ENCODE results near the gene PFKFB3.
"Not testable (repeated sequence)": the region's sequence is repeated elsewhere in the genome, so short reads cannot be mapped to it uniquely, and the experiment has no call there.

Gene PFKFB3

GRCh38 chr10:6233725-6234277 is 31.1 kb downstream of the PFKFB3 start:
- peak overlapping the region; percentile 17 for H3K27ac ChIP-seq
- ChIA-PET CTCF (no interaction called here), POLR2A (ENCODE audit: low non-redundant PET) (interaction anchor here (0.7 kb wide), 1 partner anchor 115 kb away, joined by 3 read pairs; no protein-coding TSS in a partner anchor)
- TF ChIP-seq CTCF (conservative IDR thresholded peaks at IDR 0.05; ENCODE audit: low read depth), result no peak
- DNase-seq (ENCODE audit: low spot score), result no peak

DNA sequence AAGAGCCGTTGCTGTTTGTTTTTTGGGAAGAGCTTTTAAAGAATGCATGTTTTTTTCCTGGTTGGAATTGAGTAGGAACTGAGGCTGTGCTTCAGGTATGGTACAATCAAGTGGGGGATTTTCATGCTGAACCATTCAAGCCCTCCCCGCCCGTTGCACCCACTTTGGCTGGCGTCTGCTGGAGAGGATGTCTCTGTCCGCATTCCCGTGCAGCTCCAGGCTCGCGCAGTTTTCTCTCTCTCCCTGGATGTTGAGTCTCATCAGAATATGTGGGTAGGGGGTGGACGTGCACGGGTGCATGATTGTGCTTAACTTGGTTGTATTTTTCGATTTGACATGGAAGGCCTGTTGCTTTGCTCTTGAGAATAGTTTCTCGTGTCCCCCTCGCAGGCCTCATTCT is 31.6 kb downstream of the PFKFB3 start:
- CTCF ChIA-PET, result interaction anchor here (0.6 kb wide), 1 partner anchor 481 kb away, joined by 3 read pairs; no protein-coding TSS in a partner anchor
- TF ChIP-seq CTCF (conservative IDR thresholded peaks at IDR 0.05; ENCODE audit: low read depth), result no peak
- DNase-seq (ENCODE audit: low spot score), result no peak
- no peak overlapping the region for H3K27ac ChIP-seq
- POLR2A ChIA-PET (ENCODE audit: low non-redundant PET), result no interaction called here

DNA sequence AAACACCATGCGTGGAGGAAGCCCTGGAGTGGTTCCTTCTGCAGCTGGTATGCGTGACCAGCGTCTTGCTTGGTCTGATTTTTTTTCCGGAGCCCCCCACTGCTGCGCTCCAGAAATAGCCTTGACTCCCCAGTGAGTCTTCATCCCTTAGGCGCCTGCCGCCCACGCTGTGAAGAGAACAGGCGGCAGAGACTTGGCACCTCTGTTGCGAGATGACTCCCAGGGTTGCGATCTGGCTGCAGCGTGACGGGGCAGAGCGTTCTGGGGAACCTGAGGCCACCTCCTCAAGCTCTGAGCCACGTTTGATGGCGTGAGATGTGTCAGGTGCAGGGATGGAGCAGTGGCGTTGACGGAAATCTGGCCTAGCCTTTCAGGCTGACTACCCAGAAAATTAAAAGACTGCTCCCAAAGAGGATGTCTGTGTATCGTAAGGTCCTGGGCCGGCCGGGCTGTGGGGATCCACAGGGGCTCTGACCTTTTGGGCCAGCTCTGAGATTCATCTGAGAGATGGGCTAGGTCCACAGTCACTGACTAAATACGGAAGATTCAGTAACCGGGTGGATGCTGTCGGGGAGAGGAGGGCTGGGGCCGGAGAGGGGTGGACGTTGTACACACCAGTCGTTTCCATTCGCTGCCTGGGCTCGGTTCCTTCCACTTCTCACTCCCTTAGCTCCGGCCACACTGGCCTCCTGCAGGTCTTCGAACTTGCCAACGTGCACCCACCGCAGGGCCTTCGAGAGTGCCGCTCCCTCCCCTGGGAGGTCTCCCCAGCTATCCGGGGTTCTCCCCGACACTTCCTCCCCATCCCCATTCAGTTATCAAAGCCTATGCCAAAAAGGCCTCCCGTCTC is 33.8 kb downstream of the PFKFB3 start:
- POLR2A ChIA-PET (ENCODE audit: low non-redundant PET), result interaction anchor here (0.6 kb wide), 1 partner anchor 55 kb away, joined by 5 read pairs; no protein-coding TSS in a partner anchor
- CTCF ChIA-PET, result no interaction called here
- DNase-seq (ENCODE audit: low spot score), result no peak
- peak overlapping the region; percentile 33; the same call in 1 of the 2 replicates for H3K27ac ChIP-seq
- no peak for TF ChIP-seq CTCF (conservative IDR thresholded peaks at IDR 0.05; ENCODE audit: low read depth)

GRCh38 chr10:6237199-6237530 is 34.4 kb downstream of the PFKFB3 start:
- peak overlapping the region; percentile 33; the same call in 1 of the 2 replicates for H3K27ac ChIP-seq
- CTCF ChIA-PET, result interaction anchor here (0.7 kb wide), 1 partner anchor 130 kb away, joined by 3 read pairs; no protein-coding TSS in a partner anchor
- POLR2A ChIA-PET (ENCODE audit: low non-redundant PET), result interaction anchor here (0.6 kb wide), 1 partner anchor 54 kb away, joined by 5 read pairs; no protein-coding TSS in a partner anchor
- DNase-seq (ENCODE audit: low spot score), result no peak
- TF ChIP-seq CTCF (conservative IDR thresholded peaks at IDR 0.05; ENCODE audit: low read depth), result no peak

- POLR2A ChIA-PET (ENCODE audit: low non-redundant PET); DNase-seq (ENCODE audit: low spot score): not testable (repeated sequence)
- H3K27ac ChIP-seq, result peak overlapping the region; percentile 80
- CTCF ChIA-PET, result interaction anchor here (0.7 to 1.0 kb wide), 2 partner anchors 18 to 163 kb away, joined by 3 read pairs; no protein-coding TSS in a partner anchor
Observed at GRCh38 chr10:6238587-6239212, 36.0 kb downstream of the PFKFB3 start.

- CTCF ChIA-PET, result interaction anchor here (0.7 to 1.0 kb wide), 2 partner anchors 19 to 162 kb away, joined by 3 read pairs; no protein-coding TSS in a partner anchor
- POLR2A ChIA-PET (ENCODE audit: low non-redundant PET), result no interaction called here
- no peak for TF ChIP-seq CTCF (conservative IDR thresholded peaks at IDR 0.05; ENCODE audit: low read depth)
- peak; percentile 97 for DNase-seq (ENCODE audit: low spot score)
- peak overlapping the region; percentile 80 for H3K27ac ChIP-seq
Observed at GRCh38 chr10:6239213-6239991, 36.7 kb downstream of the PFKFB3 start.
